GM23338 (cell line): ENCODE measurements around the gene SLC19A2. TPM values are rescaled to one million over a fixed set of nuclear protein-coding genes. Genes with fewer than 3 reads are reported as not detected.
A peak's percentile ranks its signal among the peaks of the same experiment; 100 is the strongest.

ENCODE experiments used
- ATAC-seq: fragments of 200-7000 bp; cut with Tn5 transposase; 3 replicates; pipeline ENCODE4 v1.9.1; 2020
- DNase-seq: peaks from one replicate; pipeline ENCODE4 v3.0.0-alpha.2; 2015; ENCODE audit warnings: low spot score
- H2AFZ ChIP-seq: fragments of 200-600 bp; sonication (generic); 2 replicates; pipeline ENCODE4 v1.8.0; 2016; ENCODE audit warnings: antibody characterized with exemption, mild to moderate bottlenecking, moderate library complexity
- H3F3A ChIP-seq: fragments of 200-600 bp; sonication (generic); replicated peaks from 2 replicates; pipeline ENCODE4 v1.8.0; 2017; ENCODE audit warnings: antibody characterized with exemption, mixed run types, low read depth
- H3K27ac ChIP-seq: fragments of 200-600 bp; sonication (generic); 2 replicates; pipeline ENCODE4 v1.6.1; 2016; ENCODE audit warnings: low read depth
- H3K27me3 ChIP-seq: fragments of 200-600 bp; sonication (generic); 2 replicates; pipeline ENCODE4 v1.8.0; 2016; ENCODE audit warnings: mild to moderate bottlenecking, mixed run types, moderate library complexity; ENCODE audit not compliant: insufficient read depth
- H3K36me3 ChIP-seq: fragments of 200-600 bp; sonication (generic); 2 replicates; pipeline ENCODE4 v1.8.0; 2016; ENCODE audit warnings: mild to moderate bottlenecking; ENCODE audit not compliant: insufficient read depth
- H3K4me1 ChIP-seq: fragments of 200-600 bp; sonication (generic); 2 replicates; pipeline ENCODE4 v1.8.0; 2016; ENCODE audit warnings: mild to moderate bottlenecking, moderate library complexity; ENCODE audit not compliant: insufficient read depth
- H3K4me2 ChIP-seq: fragments of 200-600 bp; sonication (generic); 2 replicates; pipeline ENCODE4 v1.7.1; 2017; ENCODE audit warnings: mixed run types
- H3K4me3 ChIP-seq: fragments of 200-600 bp; sonication (generic); 2 replicates; pipeline ENCODE4 v1.6.1; 2016; ENCODE audit warnings: mixed run types
- H3K79me2 ChIP-seq: fragments of 200-600 bp; sonication (generic); replicated peaks from 2 replicates; pipeline ENCODE4 v1.8.0; 2017; ENCODE audit warnings: mild to moderate bottlenecking; ENCODE audit not compliant: insufficient read depth
- H3K9me2 ChIP-seq: fragments of 200-600 bp; sonication (generic); 2 replicates; pipeline ENCODE4 v1.8.0; 2017; ENCODE audit not compliant: insufficient read depth
- H4K20me1 ChIP-seq: fragments of 200-600 bp; sonication (generic); replicated peaks from 2 replicates; pipeline ENCODE4 v1.8.0; 2017; ENCODE audit warnings: mild to moderate bottlenecking; ENCODE audit not compliant: insufficient read depth
- H3K27ac Mint-ChIP-seq: 2 replicates; pipeline ENCODE4 v1.8.0; 2020; ENCODE audit warnings: inconsistent platforms, mild to moderate bottlenecking, moderate library complexity, mixed read lengths
- H3K27me3 Mint-ChIP-seq: 3 replicates; pipeline ENCODE4 v1.8.0; 2022; ENCODE audit warnings: low read depth, mild to moderate bottlenecking, moderate library complexity, mixed read lengths, inconsistent platforms; ENCODE audit not compliant: insufficient read depth, poor library complexity
- H3K36me3 Mint-ChIP-seq: 3 replicates; pipeline ENCODE4 v1.8.0; 2021; ENCODE audit warnings: low read depth, mild to moderate bottlenecking, inconsistent platforms, moderate library complexity, mixed read lengths
- H3K4me1 Mint-ChIP-seq: 3 replicates; pipeline ENCODE4 v1.8.0; 2020; ENCODE audit warnings: mild to moderate bottlenecking, inconsistent platforms, mixed read lengths
- H3K4me3 Mint-ChIP-seq: 3 replicates; pipeline ENCODE4 v1.8.0; 2021; ENCODE audit warnings: moderate library complexity, mild to moderate bottlenecking, inconsistent platforms, mixed read lengths
- H3K9me3 Mint-ChIP-seq: 3 replicates; pipeline ENCODE4 v1.8.0; 2020; ENCODE audit warnings: moderate library complexity, mild to moderate bottlenecking, inconsistent platforms, mixed read lengths
- ETS1 ChIP-seq: IDR thresholded peaks from 2 replicates; pipeline ENCODE4 v1.6.1; 2016; ENCODE audit warnings: antibody characterized with exemption
- EZH2 ChIP-seq: fragments of 200-600 bp; sonication (generic); IDR thresholded peaks from one replicate; pipeline ENCODE4 v1.8.0; 2017; ENCODE audit warnings: antibody characterized with exemption, mild to moderate bottlenecking, low read depth; ENCODE audit not compliant: unreplicated experiment
- EZH2phosphoT487 ChIP-seq: fragments of 200-600 bp; sonication (generic); IDR thresholded peaks from one replicate; pipeline ENCODE4 v1.8.1; 2018; ENCODE audit warnings: antibody characterized with exemption; ENCODE audit not compliant: unreplicated experiment
- NANOG ChIP-seq: IDR thresholded peaks from 2 replicates; pipeline ENCODE4 v1.6.1; 2016; ENCODE audit warnings: antibody characterized with exemption, borderline replicate concordance
- STAT1 ChIP-seq: IDR thresholded peaks from one replicate; pipeline ENCODE4 v1.6.1; 2016; ENCODE audit warnings: antibody characterized with exemption; ENCODE audit not compliant: unreplicated experiment
- ZNF114 ChIP-seq: fragments of 250-450 bp; sonication (Bioruptor Pico); IDR thresholded peaks from 2 replicates; pipeline ENCODE4 v1.5.0; 2020; ENCODE audit warnings: mild to moderate bottlenecking, moderate library complexity
- ZNF331 ChIP-seq: fragments of 250-450 bp; sonication (Bioruptor Pico); IDR thresholded peaks from 2 replicates; pipeline ENCODE4 v1.5.0; 2020; ENCODE audit warnings: low read depth, mild to moderate bottlenecking, moderate library complexity
- ZNF462 ChIP-seq: fragments of 250-450 bp; sonication (Bioruptor Pico); IDR thresholded peaks from 2 replicates; pipeline ENCODE4 v1.5.0; 2020; ENCODE audit warnings: mild to moderate bottlenecking, moderate library complexity
- polyA plus RNA-seq: library from polyadenylated mRNA; unstranded; fragments of >200 nt; fragmentation: Nextera tagmentation; extraction: Ambion mirVana; gene quantifications from 2 replicates; pipeline ENCODE4 v1.2.1, GENCODE V29; 2016
- total RNA-seq: library from RNA; depleted of rRNA; stranded (reverse); fragments of >200 nt; shearing (Covaris generic); gene quantifications from 2 replicates; pipeline ENCODE4 v1.2.3, GENCODE V29; 2014

Gene SLC19A2
- total and polyA plus RNA-seq, 2 experiments from 2014 or later = 11.1 to 39.1 TPM

GRCh38 chr1:169491845-169492281, 6.1 kb upstream of the SLC19A2 start:
- Histone ChIP-seq H3F3A (no peaks in the 10 kb centered on the region), H2AFZ (no peak overlapping the region), H4K20me1 (no peaks in the 10 kb centered on the region), H3K4me3 (no peak overlapping the region), H3K27ac (no peak overlapping the region), H3K9me2 (no peaks in the 10 kb centered on the region), H3K36me3 (no peaks in the 10 kb centered on the region), H3K4me1 (peaks cover 6% of the 10 kb centered on the region), H3K4me2 (no peak overlapping the region), H3K79me2 (no peaks in the 10 kb centered on the region), H3K27me3 (no peaks in the 10 kb centered on the region)
- Mint-ChIP-seq H3K9me3 (no peaks in the 10 kb centered on the region), H3K4me3 (no peak overlapping the region), H3K27me3 (no peaks in the 10 kb centered on the region), H3K36me3 (no peaks in the 10 kb centered on the region), H3K4me1 (peaks cover 15% of the 10 kb centered on the region), H3K27ac (no peak overlapping the region)
- no peak for ATAC-seq
- DNase-seq = no peak
- TF ChIP-seq NANOG = no peak
- TF ChIP-seq ZNF462 (CRISPR knock-in tag) = no peak
- TF ChIP-seq STAT1 = no peak
- TF ChIP-seq ZNF331 = no peak
- TF ChIP-seq EZH2 = no peak

- H3K4me3 ChIP-seq = 0 out of 2 replicates have a peak overlapping the region, but pooled peaks have one; percentile 14
- Mint-ChIP-seq H3K9me3 (no peaks in the 10 kb centered on the region), H3K4me1 (peaks cover 40% of the 10 kb centered on the region), H3K4me3 (no peak overlapping the region; the same call in 2 of the 3 replicates), H3K27me3 (peaks cover 2% of the 10 kb centered on the region), H3K36me3 (no peaks in the 10 kb centered on the region), H3K27ac (no peak overlapping the region)
- peaks cover 21% of the 10 kb centered on the region for H3K79me2 ChIP-seq
- no peaks in the 10 kb centered on the region for H3K9me2 ChIP-seq
- H3K4me1 ChIP-seq = peaks cover 25% of the 10 kb centered on the region
- no peaks in the 10 kb centered on the region for H3K36me3 ChIP-seq
- peak overlapping the region; percentile 91; the same call in 1 of the 2 replicates for H3K4me2 ChIP-seq
- H3K27ac ChIP-seq = no peak overlapping the region; the same call in 1 of the 2 replicates
- ATAC-seq (no peak), DNase-seq (no peak)
- TF ChIP-seq STAT1 (no peak), ZNF114 (CRISPR knock-in tag) (no peak), ETS1 (no peak), EZH2 (no peak), EZH2phosphoT487 (no peak)
- no peak overlapping the region for H2AFZ ChIP-seq
- H3F3A ChIP-seq = no peaks in the 10 kb centered on the region; the same call in 1 of the 2 replicates
- peaks cover 7% of the 10 kb centered on the region; the same call in 1 of the 2 replicates for H4K20me1 ChIP-seq
- no peaks in the 10 kb centered on the region for H3K27me3 ChIP-seq
Measured at GRCh38 chr1:169488157-169488556, 2.4 kb upstream of the SLC19A2 start.
